Measurements from ENCODE around the gene OSBPL3. TPM values are rescaled to one million over a fixed set of nuclear protein-coding genes. Genes with fewer than 3 reads are reported as not detected.

OSBPL3 gene
- total RNA-seq, 4 donors from 2014 or later, result 1.2 to 9.0 (median 3.5) TPM

DNA sequence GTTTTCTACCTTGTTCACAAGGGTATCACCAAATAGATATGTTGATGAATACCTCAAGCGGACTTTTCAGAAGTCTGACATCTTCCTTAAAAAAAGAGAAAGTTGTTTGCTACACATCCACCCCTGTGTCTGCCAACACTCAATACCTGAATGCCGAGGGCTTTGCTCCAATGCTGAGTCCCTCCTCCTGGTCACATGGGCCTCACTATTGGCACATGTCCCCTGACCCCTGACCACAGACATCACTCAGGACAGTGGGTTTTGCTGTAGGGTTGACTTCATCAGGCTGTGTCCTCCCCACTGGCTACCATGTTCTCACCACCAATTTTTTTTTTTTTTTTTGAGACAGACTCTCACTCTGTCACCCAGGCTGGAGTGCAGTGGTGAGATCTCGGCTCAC lies 76.4 kb downstream of the OSBPL3 start:
- no peak for DNase-seq
- TF ChIP-seq, protein P1, sequence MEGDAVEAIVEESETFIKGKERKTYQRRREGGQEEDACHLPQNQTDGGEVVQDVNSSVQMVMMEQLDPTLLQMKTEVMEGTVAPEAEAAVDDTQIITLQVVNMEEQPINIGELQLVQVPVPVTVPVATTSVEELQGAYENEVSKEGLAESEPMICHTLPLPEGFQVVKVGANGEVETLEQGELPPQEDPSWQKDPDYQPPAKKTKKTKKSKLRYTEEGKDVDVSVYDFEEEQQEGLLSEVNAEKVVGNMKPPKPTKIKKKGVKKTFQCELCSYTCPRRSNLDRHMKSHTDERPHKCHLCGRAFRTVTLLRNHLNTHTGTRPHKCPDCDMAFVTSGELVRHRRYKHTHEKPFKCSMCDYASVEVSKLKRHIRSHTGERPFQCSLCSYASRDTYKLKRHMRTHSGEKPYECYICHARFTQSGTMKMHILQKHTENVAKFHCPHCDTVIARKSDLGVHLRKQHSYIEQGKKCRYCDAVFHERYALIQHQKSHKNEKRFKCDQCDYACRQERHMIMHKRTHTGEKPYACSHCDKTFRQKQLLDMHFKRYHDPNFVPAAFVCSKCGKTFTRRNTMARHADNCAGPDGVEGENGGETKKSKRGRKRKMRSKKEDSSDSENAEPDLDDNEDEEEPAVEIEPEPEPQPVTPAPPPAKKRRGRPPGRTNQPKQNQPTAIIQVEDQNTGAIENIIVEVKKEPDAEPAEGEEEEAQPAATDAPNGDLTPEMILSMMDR (IDR thresholded peaks at IDR 0.05), result no peak
- TF ChIP-seq POLR2A (IDR thresholded peaks at IDR 0.05), result no peak
- Histone ChIP-seq H3K4me1 (no peaks in the 10 kb centered on the region), H3K36me3 (no peaks in the 10 kb centered on the region), H3K27ac (no peak overlapping the region), H3K9me3 (no peaks in the 10 kb centered on the region), H3K4me3 (no peak overlapping the region), H3K27me3 (no peaks in the 10 kb centered on the region)
- intact Hi-C loops (cut with DNase I; ENCODE audit: low total_unique reads), result no loop called here

- no peak overlapping the region for H3K27ac ChIP-seq
- no peaks in the 10 kb centered on the region for H3K9me3 ChIP-seq
- no peaks in the 10 kb centered on the region for H3K27me3 ChIP-seq
- no peak for TF ChIP-seq POLR2A (IDR thresholded peaks at IDR 0.05)
- intact Hi-C loops (cut with DNase I; ENCODE audit: low total_unique reads), result no loop called here
- H3K4me3 ChIP-seq, result no peak overlapping the region
- no peaks in the 10 kb centered on the region for H3K4me1 ChIP-seq
- H3K36me3 ChIP-seq, result no peaks in the 10 kb centered on the region
- DNase-seq, result no peak
Observed at GRCh38 chr7:24902931-24903330, 77.0 kb downstream of the OSBPL3 start.

GRCh38 chr7:24902276-24902675 lies 77.7 kb downstream of the OSBPL3 start:
- H3K4me3 ChIP-seq, result no peak overlapping the region
- no peaks in the 10 kb centered on the region for H3K27me3 ChIP-seq
- H3K4me1 ChIP-seq, result no peaks in the 10 kb centered on the region
- H3K27ac ChIP-seq, result no peak overlapping the region
- TF ChIP-seq POLR2A (IDR thresholded peaks at IDR 0.05), result no peak
- TF ChIP-seq, protein P1 (IDR thresholded peaks at IDR 0.05), result no peak
- H3K36me3 ChIP-seq, result no peaks in the 10 kb centered on the region
- intact Hi-C loops (cut with DNase I; ENCODE audit: low total_unique reads), result no loop called here
- no peak for DNase-seq
- H3K9me3 ChIP-seq, result no peaks in the 10 kb centered on the region

DNA sequence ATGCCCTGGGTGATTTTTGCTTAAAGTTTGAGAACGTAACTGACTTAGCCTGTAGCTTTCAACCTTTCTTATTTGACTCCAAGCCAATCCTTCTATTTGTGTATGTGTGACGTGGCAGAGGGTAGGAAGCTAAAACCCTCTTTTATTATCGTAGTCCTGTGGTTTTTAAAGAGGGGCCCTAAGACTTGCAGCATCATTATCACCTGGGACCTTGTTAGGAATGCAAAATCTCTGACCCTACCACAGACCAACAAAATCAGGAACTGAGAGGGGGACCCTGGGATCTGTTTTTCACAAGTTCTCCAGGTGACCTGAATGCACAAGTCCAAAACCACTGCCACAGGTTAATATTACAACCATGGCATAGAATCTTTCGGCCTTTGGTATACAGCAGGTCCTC lies 80.1 kb downstream of the OSBPL3 start:
- no peaks in the 10 kb centered on the region for H3K4me1 ChIP-seq
- H3K27me3 ChIP-seq, result no peaks in the 10 kb centered on the region
- no peak overlapping the region for H3K4me3 ChIP-seq
- intact Hi-C loops (cut with DNase I; ENCODE audit: low total_unique reads), result no loop called here
- no peaks in the 10 kb centered on the region for H3K36me3 ChIP-seq
- H3K9me3 ChIP-seq, result no peaks in the 10 kb centered on the region
- H3K27ac ChIP-seq, result no peak overlapping the region
- DNase-seq, result no peak
- TF ChIP-seq, protein P1 (IDR thresholded peaks at IDR 0.05), result no peak
- no peak for TF ChIP-seq POLR2A (IDR thresholded peaks at IDR 0.05)

GRCh38 chr7:24899161-24899560 lies 80.8 kb downstream of the OSBPL3 start:
- Histone ChIP-seq H3K36me3 (no peaks in the 10 kb centered on the region), H3K4me1 (no peaks in the 10 kb centered on the region), H3K9me3 (no peaks in the 10 kb centered on the region), H3K27ac (no peak overlapping the region), H3K27me3 (no peaks in the 10 kb centered on the region), H3K4me3 (no peak overlapping the region)
- intact Hi-C loops (cut with DNase I; ENCODE audit: low total_unique reads), result no loop called here
- no peak for DNase-seq
- no peak for TF ChIP-seq POLR2A (IDR thresholded peaks at IDR 0.05)
- TF ChIP-seq, protein P1 (IDR thresholded peaks at IDR 0.05), result no peak

DNA sequence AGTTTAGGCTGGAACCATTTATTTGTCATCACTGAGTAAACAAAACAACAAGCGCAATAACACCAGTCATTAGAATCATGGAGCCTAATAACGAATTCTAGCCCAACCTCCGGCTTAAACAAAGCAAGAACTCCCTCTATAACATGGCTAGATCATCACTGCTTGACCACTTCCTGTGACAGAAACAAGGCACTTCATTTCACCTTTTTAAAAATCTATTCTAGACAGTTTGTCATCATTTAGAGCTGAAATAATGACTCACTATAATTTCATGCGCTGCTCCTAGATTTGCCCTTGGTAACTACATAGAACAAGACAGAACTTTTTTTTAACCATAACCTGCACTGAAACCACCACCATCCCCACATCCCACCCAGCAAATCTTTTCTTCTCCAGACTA lies 81.3 kb downstream of the OSBPL3 start:
- Histone ChIP-seq H3K4me1 (no peaks in the 10 kb centered on the region), H3K4me3 (no peak overlapping the region), H3K36me3 (no peaks in the 10 kb centered on the region), H3K27me3 (no peaks in the 10 kb centered on the region), H3K27ac (no peak overlapping the region), H3K9me3 (no peaks in the 10 kb centered on the region)
- intact Hi-C loops (cut with DNase I; ENCODE audit: low total_unique reads), result no loop called here
- no peak for TF ChIP-seq POLR2A (IDR thresholded peaks at IDR 0.05)
- TF ChIP-seq, protein P1 (IDR thresholded peaks at IDR 0.05), result no peak
- DNase-seq, result no peak

Data from uterus (tissue), 4 donors.